Measurements from ENCODE around the gene CSPG5.

DNA sequence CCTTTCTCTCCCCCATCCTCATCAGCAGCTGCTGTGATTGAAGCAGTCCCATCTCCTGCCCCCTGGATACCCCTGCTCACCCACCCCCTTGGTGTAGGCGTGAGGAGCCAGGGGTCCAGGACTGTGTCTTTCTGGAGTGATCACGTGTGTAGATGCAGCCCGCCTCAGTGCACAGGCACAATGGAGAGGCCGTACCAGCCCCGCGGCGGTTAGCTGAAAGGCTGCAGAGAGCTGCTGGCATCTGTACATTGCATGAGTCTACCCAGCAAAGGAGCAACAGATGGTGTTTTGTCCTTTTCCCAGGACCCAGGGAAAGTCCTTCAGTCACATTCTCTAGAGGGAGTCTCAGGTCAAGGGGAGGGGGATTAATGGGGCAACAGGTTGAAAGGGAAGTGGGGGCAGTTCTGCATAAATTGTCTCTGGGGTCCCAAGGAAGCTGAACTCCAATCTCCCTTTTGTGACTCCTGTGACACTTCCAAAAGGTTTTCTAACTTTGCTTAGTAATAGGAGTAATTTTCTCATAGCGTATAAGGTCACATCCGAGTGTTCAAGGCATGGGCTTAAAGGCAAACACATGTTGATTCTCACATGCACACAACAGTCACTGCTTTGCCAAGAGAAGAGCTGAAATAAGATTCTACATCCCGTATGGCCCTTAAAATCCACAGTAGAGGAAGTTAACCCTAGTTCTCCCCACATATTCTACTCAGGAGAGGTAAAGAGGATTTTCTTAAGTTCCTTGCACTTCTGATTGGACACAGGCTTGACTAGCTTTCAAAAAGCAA, 7.1 kb downstream of the CSPG5 start:
- TF ChIP-seq, protein P1, sequence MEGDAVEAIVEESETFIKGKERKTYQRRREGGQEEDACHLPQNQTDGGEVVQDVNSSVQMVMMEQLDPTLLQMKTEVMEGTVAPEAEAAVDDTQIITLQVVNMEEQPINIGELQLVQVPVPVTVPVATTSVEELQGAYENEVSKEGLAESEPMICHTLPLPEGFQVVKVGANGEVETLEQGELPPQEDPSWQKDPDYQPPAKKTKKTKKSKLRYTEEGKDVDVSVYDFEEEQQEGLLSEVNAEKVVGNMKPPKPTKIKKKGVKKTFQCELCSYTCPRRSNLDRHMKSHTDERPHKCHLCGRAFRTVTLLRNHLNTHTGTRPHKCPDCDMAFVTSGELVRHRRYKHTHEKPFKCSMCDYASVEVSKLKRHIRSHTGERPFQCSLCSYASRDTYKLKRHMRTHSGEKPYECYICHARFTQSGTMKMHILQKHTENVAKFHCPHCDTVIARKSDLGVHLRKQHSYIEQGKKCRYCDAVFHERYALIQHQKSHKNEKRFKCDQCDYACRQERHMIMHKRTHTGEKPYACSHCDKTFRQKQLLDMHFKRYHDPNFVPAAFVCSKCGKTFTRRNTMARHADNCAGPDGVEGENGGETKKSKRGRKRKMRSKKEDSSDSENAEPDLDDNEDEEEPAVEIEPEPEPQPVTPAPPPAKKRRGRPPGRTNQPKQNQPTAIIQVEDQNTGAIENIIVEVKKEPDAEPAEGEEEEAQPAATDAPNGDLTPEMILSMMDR (tag by site-specific recombination; IDR thresholded peaks at IDR 0.05) = no peak
- TF ChIP-seq ZBTB7A (tag by site-specific recombination; IDR thresholded peaks at IDR 0.05; ENCODE audit: low read depth) = no peak
- TF ChIP-seq ZNF324 (tag by site-specific recombination; IDR thresholded peaks at IDR 0.05) = no peak
- no peak for TF ChIP-seq PBX3 (CRISPR knock-in tag; IDR thresholded peaks at IDR 0.05)
- no peak for TF ChIP-seq ZNF23 (tag by site-specific recombination; IDR thresholded peaks at IDR 0.05; ENCODE audit: borderline replicate concordance)
- no peak for TF ChIP-seq ZBTB1 (tag by site-specific recombination; IDR thresholded peaks at IDR 0.05)
- no peak for TF ChIP-seq IKZF3 (tag by site-specific recombination; IDR thresholded peaks at IDR 0.05)
- no peak for TF ChIP-seq ZNF366 (tag by site-specific recombination; conservative IDR thresholded peaks at IDR 0.05)
